H1 (cell line): ENCODE measurements around the gene SYNDIG1. TPM values are rescaled to one million over a fixed set of nuclear protein-coding genes. Genes with fewer than 3 reads are reported as not detected.

Experiments
- CTCF ChIA-PET: fragments of 300-600 bp; sonication (Branson Sonifier 250); formaldehyde crosslinking; loops from one replicate; lab custom pipeline; 2021; ENCODE audit not compliant: partially characterized antibody; lab: Charles Lee
- POLR2A ChIA-PET: fragments of 300-600 bp; sonication (Branson Sonifier 250); formaldehyde crosslinking; loops from one replicate; lab custom pipeline; 2021; ENCODE audit warnings: inconsistent platforms; ENCODE audit not compliant: partially characterized antibody; lab: Charles Lee
- DNase-seq, 2 experiments: peaks; one replicate each; pipeline versions ENCODE4 v3.0.0 to v3.0.0-alpha.2; 2010 to 2022; ENCODE audit warnings: low spot score in 2 of 2, low read depth in 1 of 2, mixed read lengths in 1 of 2
- FAIRE-seq: peaks from 2 replicates; lab custom pipeline; 2011; peaks lifted over from hg19 to GRCh38; lab: Jason Lieb, UNC
- H2AFZ ChIP-seq: 2 replicates; pipeline ENCODE4 v1.8.1; 2012; ENCODE audit warnings: low read length, inconsistent platforms
- H2AK5ac ChIP-seq: 2 replicates; pipeline ENCODE4 v1.6.1; 2013; ENCODE audit warnings: low read depth, low read length
- H2BK120ac ChIP-seq: replicated peaks from 2 replicates; pipeline ENCODE3; 2013; ENCODE audit warnings: low read depth, low read length, inconsistent platforms
- H2BK12ac ChIP-seq: 2 replicates; pipeline ENCODE4 v1.6.1; 2013; ENCODE audit warnings: low read depth, low read length
- H2BK15ac ChIP-seq: 2 replicates; pipeline ENCODE4 v1.6.1; 2013; ENCODE audit warnings: low read length
- H2BK20ac ChIP-seq: 2 replicates; pipeline ENCODE4 v1.6.1; 2013; ENCODE audit warnings: low read length
- H2BK5ac ChIP-seq: 2 replicates; pipeline ENCODE4 v1.6.1; 2013; ENCODE audit warnings: low read depth, low read length
- H3K14ac ChIP-seq: 2 replicates; pipeline ENCODE4 v1.6.1; 2013; ENCODE audit warnings: inconsistent platforms; ENCODE audit not compliant: insufficient read length
- H3K18ac ChIP-seq: 2 replicates; pipeline ENCODE4 v1.6.1; 2013; ENCODE audit warnings: low read length; ENCODE audit errors: extremely low read depth
- H3K23ac ChIP-seq: 2 replicates; pipeline ENCODE4 v1.6.1; 2013; ENCODE audit warnings: inconsistent platforms; ENCODE audit not compliant: insufficient read length
- H3K23me2 ChIP-seq: 2 replicates; pipeline ENCODE4 v1.6.1; 2013; ENCODE audit warnings: low read depth, low read length
- H3K27ac ChIP-seq: 2 replicates; pipeline ENCODE4 v1.6.1; 2011; ENCODE audit warnings: low read depth, low read length, inconsistent platforms
- H3K27me3 ChIP-seq, 4 experiments: replicated peaks in 1 of 4; 1 replicate in 1 of 4; 2 replicates in 3 of 4; pipeline versions ENCODE4 v1.6.1 to v1.8.1; 2011 to 2013; ENCODE audit warnings: low read length in 3 of 4, mild to moderate bottlenecking in 3 of 4, inconsistent platforms in 2 of 4, mixed read lengths in 2 of 4, moderate library complexity in 1 of 4; ENCODE audit not compliant: control insufficient read depth in 3 of 4, insufficient read depth in 3 of 4; ENCODE audit errors: extremely low read depth in 1 of 4
- H3K36me3 ChIP-seq, 4 experiments: 2 replicates each; pipeline versions ENCODE4 v1.6.1 to v1.8.1; 2011 to 2013; ENCODE audit warnings: mild to moderate bottlenecking in 4 of 4, low read length in 3 of 4, moderate library complexity in 2 of 4, control low read depth in 1 of 4, inconsistent platforms in 1 of 4; ENCODE audit not compliant: insufficient read depth in 4 of 4, control insufficient read depth in 2 of 4
- H3K4ac ChIP-seq: replicated peaks from 2 replicates; pipeline ENCODE3; 2013; ENCODE audit warnings: low read length, low read depth, mixed read lengths, inconsistent platforms; ENCODE audit not compliant: insufficient read length
- H3K4me1 ChIP-seq, 4 experiments: replicated peaks in 1 of 4; 1 replicate in 1 of 4; 2 replicates in 3 of 4; pipeline versions ENCODE4 v1.6.1 to v1.8.1; 2011 to 2013; ENCODE audit warnings: low read length in 3 of 4, inconsistent platforms in 2 of 4, mixed read lengths in 1 of 4; ENCODE audit not compliant: insufficient read depth in 4 of 4, control insufficient read depth in 3 of 4
- H3K4me2 ChIP-seq, 2 experiments: 2 replicates each; pipeline versions ENCODE4 v1.6.1 to v1.8.1; 2011 to 2013; ENCODE audit warnings: low read depth in 2 of 2, low read length in 2 of 2, control low read depth in 1 of 2, inconsistent platforms in 1 of 2, mild to moderate bottlenecking in 1 of 2; ENCODE audit not compliant: insufficient read depth in 1 of 2
- H3K4me3 ChIP-seq, 4 experiments: fragments of 200-600, 300-600 bp in 1 of 4; sonication (generic), shearing (Covaris generic), sonication (Bioruptor Twin) in 1 of 4; 2 replicates each; pipeline versions ENCODE4 v1.5.1 to v1.8.1; 2011 to 2016; ENCODE audit warnings: low read length in 4 of 4, low read depth in 3 of 4, control low read depth in 2 of 4, inconsistent platforms in 2 of 4, mild to moderate bottlenecking in 2 of 4, mixed read lengths in 1 of 4, moderate library complexity in 1 of 4; ENCODE audit not compliant: insufficient read depth in 2 of 4; ENCODE audit errors: extremely low read depth in 1 of 4
- H3K56ac ChIP-seq: replicated peaks from 2 replicates; pipeline ENCODE3; 2013; ENCODE audit warnings: low read depth, mild to moderate bottlenecking, mixed read lengths, low read length, inconsistent platforms; ENCODE audit not compliant: insufficient read length
- H3K79me1 ChIP-seq: 2 replicates; pipeline ENCODE4 v1.6.1; 2013; ENCODE audit warnings: low read depth, low read length, control low read depth
- H3K79me2 ChIP-seq, 2 experiments: 2 replicates each; pipeline versions ENCODE4 v1.6.1 to v1.8.1; 2012 to 2013; ENCODE audit warnings: low read length in 2 of 2, mild to moderate bottlenecking in 2 of 2, inconsistent platforms in 1 of 2; ENCODE audit not compliant: insufficient read depth in 2 of 2, control insufficient read depth in 1 of 2
- H3K9ac ChIP-seq, 4 experiments: replicated peaks in 1 of 4; 1 replicate in 1 of 4; 2 replicates in 3 of 4; pipeline versions ENCODE4 v1.6.1 to v1.8.1; 2011 to 2013; ENCODE audit warnings: low read depth in 3 of 4, low read length in 3 of 4, control low read depth in 2 of 4, mild to moderate bottlenecking in 2 of 4, moderate library complexity in 2 of 4, inconsistent platforms in 1 of 4; ENCODE audit errors: extremely low read depth in 1 of 4
- H3K9me3 ChIP-seq, 2 experiments: 2 replicates each; pipeline versions ENCODE4 v1.6.1 to v1.8.1; 2012 to 2013; ENCODE audit warnings: mild to moderate bottlenecking in 2 of 2, moderate library complexity in 2 of 2, control low read depth in 1 of 2, inconsistent platforms in 1 of 2, low read depth in 1 of 2, low read length in 1 of 2, mixed read lengths in 1 of 2; ENCODE audit not compliant: insufficient read depth in 2 of 2
- H4K20me1 ChIP-seq, 2 experiments: replicated peaks in 1 of 2; 2 replicates each; pipeline versions ENCODE3 to v1.8.1; 2011 to 2013; ENCODE audit warnings: inconsistent platforms in 2 of 2, low read length in 2 of 2, mild to moderate bottlenecking in 1 of 2; ENCODE audit not compliant: insufficient read depth in 2 of 2, control insufficient read depth in 1 of 2
- H4K5ac ChIP-seq: 2 replicates; pipeline ENCODE4 v1.6.1; 2013; ENCODE audit warnings: low read length, low read depth, mixed read lengths, inconsistent platforms; ENCODE audit not compliant: insufficient read length
- H4K8ac ChIP-seq: 2 replicates; pipeline ENCODE4 v1.8.0; 2013; ENCODE audit warnings: mild to moderate bottlenecking, moderate library complexity, low read length, inconsistent platforms; ENCODE audit not compliant: insufficient read depth; ENCODE audit errors: extremely low read depth
- H4K91ac ChIP-seq: replicated peaks from 2 replicates; pipeline ENCODE3; 2013; ENCODE audit warnings: low read length, mixed read lengths, inconsistent platforms; ENCODE audit not compliant: insufficient read length
- NRF1 ChIP-seq: IDR thresholded peaks from 2 replicates; pipeline ENCODE4 v1.6.1; 2011; ENCODE audit warnings: mild to moderate bottlenecking, low read depth, low read length, improper control_type of control experiment
- WGBS, 2 experiments: shearing (Covaris generic) in 1 of 2; methylation state at CpG; one replicate each; pipeline versions ENCODE4 v1.1.6 to v1.1.7; 2013 to 2015; ENCODE audit warnings: low lambda C conversion rate in 2 of 2, mixed read lengths in 2 of 2, inconsistent platforms in 1 of 2, low coverage in 1 of 2, missing lambda C conversion rate in 1 of 2; ENCODE audit not compliant: insufficient replicate concordance in 2 of 2, insufficient coverage in 1 of 2, insufficient read length in 1 of 2; ENCODE audit errors: extremely low coverage in 1 of 2, missing lambda C conversion rate in 1 of 2; 5-methylcytosine and 5-hydroxymethylcytosine counted together
- polyA plus RNA-seq, 7 experiments: library from polyadenylated mRNA; depleted of rRNA in 3 of 7; stranded (reverse) in 5 of 7; unstranded in 2 of 7; fragments of >200 nt in 5 of 7; fragments of 200-250 nt in 2 of 7; gene quantifications; 1 replicate in 5 of 7; 2 replicates in 1 of 7; 4 replicates in 1 of 7; pipeline versions ENCODE4 v1.2.1 to v1.2.3, GENCODE V29; 2011 to 2013; ENCODE audit warnings: missing spikeins in 2 of 7, mixed read lengths in 2 of 7
- total RNA-seq: library from RNA; stranded (reverse); fragmentation: NEBNext Ultra II Directional; extraction: Animal tissue kit (Norgen Biotek cat#: 25700); gene quantifications from 2 replicates; pipeline ENCODE4 v1.2.1, GENCODE V29; 2021

Gene SYNDIG1
- total and polyA plus RNA-seq, 2 of the 8 experiments (the other 6 are each of a cell fraction or from before 2014, with no cell fraction given): 6.5 to 7.8 TPM

- WGBS, 2 experiments: 84% methylated on average over 12 of the region's 15 CpGs; no CpG with 5 or more reads in 1 of the 2 experiments
- no peak for FAIRE-seq
- H3K36me3 ChIP-seq: no peaks in the 10 kb centered on the region
Observed at GRCh38 chr20:24665741-24666191, 196.3 kb downstream of the SYNDIG1 start.

More at GRCh38 chr20:24665741-24666191, 196.3 kb downstream of the SYNDIG1 start:
- H3K23ac ChIP-seq: no peak overlapping the region
- H2BK20ac ChIP-seq: no peak overlapping the region
- H3K23me2 ChIP-seq: no peaks in the 10 kb centered on the region
- H2AFZ ChIP-seq: no peak overlapping the region
- H3K4me3 ChIP-seq: no peak overlapping the region
- no peaks in the 10 kb centered on the region; a peak in 1 of 4 replicates for H3K9me3 ChIP-seq
- no peak overlapping the region for H3K9ac ChIP-seq
- H3K27me3 ChIP-seq: no peaks in the 10 kb centered on the region
- no peak overlapping the region for H3K18ac ChIP-seq
- H3K79me2 ChIP-seq: no peaks in the 10 kb centered on the region
- ChIA-PET POLR2A (no interaction called here), CTCF (no interaction called here)
- no peak overlapping the region for H3K4me2 ChIP-seq
- H2BK120ac ChIP-seq: no peak overlapping the region
- H4K91ac ChIP-seq: no peak overlapping the region
- H3K4ac ChIP-seq: no peak overlapping the region
- no peak for TF ChIP-seq NRF1
- H3K27ac ChIP-seq: no peak overlapping the region
- H3K4me1 ChIP-seq: no peaks in the 10 kb centered on the region; a peak in 1 of 7 replicates
- no peak overlapping the region for H3K14ac ChIP-seq
- H2AK5ac ChIP-seq: no peak overlapping the region
- no peak overlapping the region for H2BK5ac ChIP-seq
- no peak overlapping the region for H4K8ac ChIP-seq
- no peak overlapping the region for H4K5ac ChIP-seq
- peaks cover 0 to 2% of the 10 kb centered on the region in 2 experiments for H4K20me1 ChIP-seq
- no peak overlapping the region for H3K56ac ChIP-seq
- DNase-seq: no peak
- no peak overlapping the region for H2BK15ac ChIP-seq
- no peaks in the 10 kb centered on the region for H3K79me1 ChIP-seq
- no peak overlapping the region for H2BK12ac ChIP-seq
